H1 (cell line): Measurements from ENCODE around the gene KLF13. TPM values are rescaled to one million over a fixed set of nuclear protein-coding genes. Genes with fewer than 3 reads are reported as not detected.

Source experiments
- CTCF ChIA-PET: fragments of 300-600 bp; sonication (Branson Sonifier 250); formaldehyde crosslinking; loops from one replicate; lab custom pipeline; 2021; ENCODE audit not compliant: partially characterized antibody; lab: Charles Lee
- POLR2A ChIA-PET: fragments of 300-600 bp; sonication (Branson Sonifier 250); formaldehyde crosslinking; loops from one replicate; lab custom pipeline; 2021; ENCODE audit warnings: inconsistent platforms; ENCODE audit not compliant: partially characterized antibody; lab: Charles Lee
- DNase-seq, 2 experiments: peaks; one replicate each; pipeline versions ENCODE4 v3.0.0 to v3.0.0-alpha.2; 2010 to 2022; ENCODE audit warnings: low spot score in 2 of 2, low read depth in 1 of 2, mixed read lengths in 1 of 2
- FAIRE-seq: peaks from 2 replicates; lab custom pipeline; 2011; peaks lifted over from hg19 to GRCh38; lab: Jason Lieb, UNC
- H2AFZ ChIP-seq: 2 replicates; pipeline ENCODE4 v1.8.1; 2012; ENCODE audit warnings: low read length, inconsistent platforms
- H2AK5ac ChIP-seq: 2 replicates; pipeline ENCODE4 v1.6.1; 2013; ENCODE audit warnings: low read depth, low read length
- H2BK120ac ChIP-seq: replicated peaks from 2 replicates; pipeline ENCODE3; 2013; ENCODE audit warnings: low read depth, low read length, inconsistent platforms
- H2BK12ac ChIP-seq: 2 replicates; pipeline ENCODE4 v1.6.1; 2013; ENCODE audit warnings: low read depth, low read length
- H2BK15ac ChIP-seq: 2 replicates; pipeline ENCODE4 v1.6.1; 2013; ENCODE audit warnings: low read length
- H2BK20ac ChIP-seq: 2 replicates; pipeline ENCODE4 v1.6.1; 2013; ENCODE audit warnings: low read length
- H2BK5ac ChIP-seq: 2 replicates; pipeline ENCODE4 v1.6.1; 2013; ENCODE audit warnings: low read depth, low read length
- H3K14ac ChIP-seq: 2 replicates; pipeline ENCODE4 v1.6.1; 2013; ENCODE audit warnings: inconsistent platforms; ENCODE audit not compliant: insufficient read length
- H3K18ac ChIP-seq: 2 replicates; pipeline ENCODE4 v1.6.1; 2013; ENCODE audit warnings: low read length; ENCODE audit errors: extremely low read depth
- H3K23ac ChIP-seq: 2 replicates; pipeline ENCODE4 v1.6.1; 2013; ENCODE audit warnings: inconsistent platforms; ENCODE audit not compliant: insufficient read length
- H3K23me2 ChIP-seq: 2 replicates; pipeline ENCODE4 v1.6.1; 2013; ENCODE audit warnings: low read depth, low read length
- H3K27ac ChIP-seq: 2 replicates; pipeline ENCODE4 v1.6.1; 2011; ENCODE audit warnings: low read depth, low read length, inconsistent platforms
- H3K27me3 ChIP-seq, 4 experiments: replicated peaks in 1 of 4; 1 replicate in 1 of 4; 2 replicates in 3 of 4; pipeline versions ENCODE4 v1.6.1 to v1.8.1; 2011 to 2013; ENCODE audit warnings: low read length in 3 of 4, mild to moderate bottlenecking in 3 of 4, inconsistent platforms in 2 of 4, mixed read lengths in 2 of 4, moderate library complexity in 1 of 4; ENCODE audit not compliant: control insufficient read depth in 3 of 4, insufficient read depth in 3 of 4; ENCODE audit errors: extremely low read depth in 1 of 4
- H3K36me3 ChIP-seq, 4 experiments: 2 replicates each; pipeline versions ENCODE4 v1.6.1 to v1.8.1; 2011 to 2013; ENCODE audit warnings: mild to moderate bottlenecking in 4 of 4, low read length in 3 of 4, moderate library complexity in 2 of 4, control low read depth in 1 of 4, inconsistent platforms in 1 of 4; ENCODE audit not compliant: insufficient read depth in 4 of 4, control insufficient read depth in 2 of 4
- H3K4ac ChIP-seq: replicated peaks from 2 replicates; pipeline ENCODE3; 2013; ENCODE audit warnings: low read length, low read depth, mixed read lengths, inconsistent platforms; ENCODE audit not compliant: insufficient read length
- H3K4me1 ChIP-seq, 4 experiments: replicated peaks in 1 of 4; 1 replicate in 1 of 4; 2 replicates in 3 of 4; pipeline versions ENCODE4 v1.6.1 to v1.8.1; 2011 to 2013; ENCODE audit warnings: low read length in 3 of 4, inconsistent platforms in 2 of 4, mixed read lengths in 1 of 4; ENCODE audit not compliant: insufficient read depth in 4 of 4, control insufficient read depth in 3 of 4
- H3K4me2 ChIP-seq, 2 experiments: 2 replicates each; pipeline versions ENCODE4 v1.6.1 to v1.8.1; 2011 to 2013; ENCODE audit warnings: low read depth in 2 of 2, low read length in 2 of 2, control low read depth in 1 of 2, inconsistent platforms in 1 of 2, mild to moderate bottlenecking in 1 of 2; ENCODE audit not compliant: insufficient read depth in 1 of 2
- H3K4me3 ChIP-seq, 4 experiments: fragments of 200-600, 300-600 bp in 1 of 4; sonication (generic), shearing (Covaris generic), sonication (Bioruptor Twin) in 1 of 4; 2 replicates each; pipeline versions ENCODE4 v1.5.1 to v1.8.1; 2011 to 2016; ENCODE audit warnings: low read length in 4 of 4, low read depth in 3 of 4, control low read depth in 2 of 4, inconsistent platforms in 2 of 4, mild to moderate bottlenecking in 2 of 4, mixed read lengths in 1 of 4, moderate library complexity in 1 of 4; ENCODE audit not compliant: insufficient read depth in 2 of 4; ENCODE audit errors: extremely low read depth in 1 of 4
- H3K56ac ChIP-seq: replicated peaks from 2 replicates; pipeline ENCODE3; 2013; ENCODE audit warnings: low read depth, mild to moderate bottlenecking, mixed read lengths, low read length, inconsistent platforms; ENCODE audit not compliant: insufficient read length
- H3K79me1 ChIP-seq: 2 replicates; pipeline ENCODE4 v1.6.1; 2013; ENCODE audit warnings: low read depth, low read length, control low read depth
- H3K79me2 ChIP-seq, 2 experiments: 2 replicates each; pipeline versions ENCODE4 v1.6.1 to v1.8.1; 2012 to 2013; ENCODE audit warnings: low read length in 2 of 2, mild to moderate bottlenecking in 2 of 2, inconsistent platforms in 1 of 2; ENCODE audit not compliant: insufficient read depth in 2 of 2, control insufficient read depth in 1 of 2
- H3K9ac ChIP-seq, 4 experiments: replicated peaks in 1 of 4; 1 replicate in 1 of 4; 2 replicates in 3 of 4; pipeline versions ENCODE4 v1.6.1 to v1.8.1; 2011 to 2013; ENCODE audit warnings: low read depth in 3 of 4, low read length in 3 of 4, control low read depth in 2 of 4, mild to moderate bottlenecking in 2 of 4, moderate library complexity in 2 of 4, inconsistent platforms in 1 of 4; ENCODE audit errors: extremely low read depth in 1 of 4
- H3K9me3 ChIP-seq, 2 experiments: 2 replicates each; pipeline versions ENCODE4 v1.6.1 to v1.8.1; 2012 to 2013; ENCODE audit warnings: mild to moderate bottlenecking in 2 of 2, moderate library complexity in 2 of 2, control low read depth in 1 of 2, inconsistent platforms in 1 of 2, low read depth in 1 of 2, low read length in 1 of 2, mixed read lengths in 1 of 2; ENCODE audit not compliant: insufficient read depth in 2 of 2
- H4K20me1 ChIP-seq, 2 experiments: replicated peaks in 1 of 2; 2 replicates each; pipeline versions ENCODE3 to v1.8.1; 2011 to 2013; ENCODE audit warnings: inconsistent platforms in 2 of 2, low read length in 2 of 2, mild to moderate bottlenecking in 1 of 2; ENCODE audit not compliant: insufficient read depth in 2 of 2, control insufficient read depth in 1 of 2
- H4K5ac ChIP-seq: 2 replicates; pipeline ENCODE4 v1.6.1; 2013; ENCODE audit warnings: low read length, low read depth, mixed read lengths, inconsistent platforms; ENCODE audit not compliant: insufficient read length
- H4K8ac ChIP-seq: 2 replicates; pipeline ENCODE4 v1.8.0; 2013; ENCODE audit warnings: mild to moderate bottlenecking, moderate library complexity, low read length, inconsistent platforms; ENCODE audit not compliant: insufficient read depth; ENCODE audit errors: extremely low read depth
- H4K91ac ChIP-seq: replicated peaks from 2 replicates; pipeline ENCODE3; 2013; ENCODE audit warnings: low read length, mixed read lengths, inconsistent platforms; ENCODE audit not compliant: insufficient read length
- WGBS, 2 experiments: shearing (Covaris generic) in 1 of 2; methylation state at CpG; one replicate each; pipeline versions ENCODE4 v1.1.6 to v1.1.7; 2013 to 2015; ENCODE audit warnings: low lambda C conversion rate in 2 of 2, mixed read lengths in 2 of 2, inconsistent platforms in 1 of 2, low coverage in 1 of 2, missing lambda C conversion rate in 1 of 2; ENCODE audit not compliant: insufficient replicate concordance in 2 of 2, insufficient coverage in 1 of 2, insufficient read length in 1 of 2; ENCODE audit errors: extremely low coverage in 1 of 2, missing lambda C conversion rate in 1 of 2; 5-methylcytosine and 5-hydroxymethylcytosine counted together
- polyA plus RNA-seq, 7 experiments: library from polyadenylated mRNA; depleted of rRNA in 3 of 7; stranded (reverse) in 5 of 7; unstranded in 2 of 7; fragments of >200 nt in 5 of 7; fragments of 200-250 nt in 2 of 7; gene quantifications; 1 replicate in 5 of 7; 2 replicates in 1 of 7; 4 replicates in 1 of 7; pipeline versions ENCODE4 v1.2.1 to v1.2.3, GENCODE V29; 2011 to 2013; ENCODE audit warnings: missing spikeins in 2 of 7, mixed read lengths in 2 of 7
- total RNA-seq: library from RNA; stranded (reverse); fragmentation: NEBNext Ultra II Directional; extraction: Animal tissue kit (Norgen Biotek cat#: 25700); gene quantifications from 2 replicates; pipeline ENCODE4 v1.2.1, GENCODE V29; 2021

KLF13 gene
- total and polyA plus RNA-seq, 2 of the 8 experiments (the other 6 are each of a cell fraction or from before 2014, with no cell fraction given), result 18.3 to 33.4 TPM

- Histone ChIP-seq H3K4ac (no peak overlapping the region), H4K20me1 (peaks cover 2 to 3% of the 10 kb centered on the region in 2 experiments), H3K79me1 (peaks cover 9% of the 10 kb centered on the region), H2BK12ac (no peak overlapping the region), H2AFZ (no peak overlapping the region), H3K14ac (no peak overlapping the region), H4K5ac (no peak overlapping the region), H3K4me1 (peaks cover 0 to 33% (median 5%) of the 10 kb centered on the region in 4 experiments; a peak in 6 of 7 replicates), H2BK5ac (no peak overlapping the region), H3K27ac (no peak overlapping the region), H3K27me3 (no peaks in the 10 kb centered on the region), H4K91ac (no peak overlapping the region), H3K18ac (no peak overlapping the region), H3K23me2 (no peaks in the 10 kb centered on the region), H3K4me3 (no peak overlapping the region), H3K9ac (no peak overlapping the region), H3K36me3 (peaks cover 0 to 3% (median 0%) of the 10 kb centered on the region in 4 experiments; a peak in 1 of 8 replicates), H2BK120ac (no peak overlapping the region), H2AK5ac (no peak overlapping the region), H3K9me3 (no peaks in the 10 kb centered on the region), H3K79me2 (peaks cover 0 to 19% of the 10 kb centered on the region in 2 experiments; a peak in 2 of 4 replicates), H3K56ac (no peak overlapping the region), H3K23ac (no peak overlapping the region), H2BK15ac (no peak overlapping the region), H2BK20ac (no peak overlapping the region), H3K4me2 (no peak overlapping the region), H4K8ac (no peak overlapping the region)
- 83% methylated on average over 7 of the region's 8 CpGs; no CpG with 5 or more reads in 1 of the 2 experiments for WGBS, 2 experiments
- POLR2A ChIA-PET, result interaction anchor here (0.7 kb wide), 1 partner anchor 11 kb away, joined by 3 read pairs; no protein-coding TSS in a partner anchor
- CTCF ChIA-PET, result interaction anchor here (1.7 kb wide), 1 partner anchor 41 kb away, joined by 4 read pairs; no protein-coding TSS in a partner anchor
- FAIRE-seq (no peak), DNase-seq (no peak)
Measured at GRCh38 chr15:31374489-31374888, 47.9 kb downstream of the KLF13 start.
